Fibroblast of skin of back (primary cell): Measurements from ENCODE around the gene PCBP3.

ENCODE experiments used
- DNase-seq: peaks from one replicate; pipeline ENCODE4 v3.0.0-alpha.2; 2013

The PCBP3 gene

GRCh38 chr21:45727390-45727789 lies 83.9 kb downstream of the PCBP3 start:
- no peak for DNase-seq

GRCh38 chr21:45735259-45736000 lies 91.9 kb downstream of the PCBP3 start:
- no peak for DNase-seq

GRCh38 chr21:45736042-45736689 lies 92.6 kb downstream of the PCBP3 start:
- no peak for DNase-seq

GRCh38 chr21:45736690-45737484 lies 93.4 kb downstream of the PCBP3 start:
- DNase-seq = peak; percentile 6

- no peak for DNase-seq
Measured at GRCh38 chr21:45737485-45738166, 94.1 kb downstream of the PCBP3 start.

GRCh38 chr21:45739218-45740087 lies 95.9 kb downstream of the PCBP3 start:
- DNase-seq = no peak

GRCh38 chr21:45740088-45740440 lies 96.5 kb downstream of the PCBP3 start:
- DNase-seq = no peak

GRCh38 chr21:45740491-45741357 lies 97.2 kb downstream of the PCBP3 start:
- DNase-seq = no peak

- no peak for DNase-seq
Measured at GRCh38 chr21:45741691-45742090, 98.2 kb downstream of the PCBP3 start.

GRCh38 chr21:45742247-45742646 lies 98.7 kb downstream of the PCBP3 start:
- no peak for DNase-seq

- DNase-seq = peak; percentile 14
Measured at GRCh38 chr21:45745256-45745655, 101.7 kb downstream of the PCBP3 start.

GRCh38 chr21:45747233-45747766 lies 103.8 kb downstream of the PCBP3 start:
- no peak for DNase-seq

- peak; percentile 69 for DNase-seq
Measured at GRCh38 chr21:45747802-45748445, 104.4 kb downstream of the PCBP3 start.

GRCh38 chr21:45748593-45748992 lies 105.1 kb downstream of the PCBP3 start:
- DNase-seq = no peak

- no peak for DNase-seq
Measured at GRCh38 chr21:45749974-45750373, 106.4 kb downstream of the PCBP3 start.

- no peak for DNase-seq
Measured at GRCh38 chr21:45750936-45751335, 107.4 kb downstream of the PCBP3 start.

GRCh38 chr21:45753445-45753844 lies 109.9 kb downstream of the PCBP3 start:
- DNase-seq = no peak

GRCh38 chr21:45756029-45756428 lies 112.5 kb downstream of the PCBP3 start:
- no peak for DNase-seq

- no peak for DNase-seq
Measured at GRCh38 chr21:45756669-45757068, 113.1 kb downstream of the PCBP3 start.

GRCh38 chr21:45761704-45762103 lies 118.2 kb downstream of the PCBP3 start:
- no peak for DNase-seq
